ENCODE results near the gene COMMD9.
A peak's percentile ranks its signal among the peaks of the same experiment; 100 is the strongest.
"Not testable (repeated sequence)": the region's sequence is repeated elsewhere in the genome, so short reads cannot be mapped to it uniquely, and the experiment has no call there.

Gene COMMD9

DNA sequence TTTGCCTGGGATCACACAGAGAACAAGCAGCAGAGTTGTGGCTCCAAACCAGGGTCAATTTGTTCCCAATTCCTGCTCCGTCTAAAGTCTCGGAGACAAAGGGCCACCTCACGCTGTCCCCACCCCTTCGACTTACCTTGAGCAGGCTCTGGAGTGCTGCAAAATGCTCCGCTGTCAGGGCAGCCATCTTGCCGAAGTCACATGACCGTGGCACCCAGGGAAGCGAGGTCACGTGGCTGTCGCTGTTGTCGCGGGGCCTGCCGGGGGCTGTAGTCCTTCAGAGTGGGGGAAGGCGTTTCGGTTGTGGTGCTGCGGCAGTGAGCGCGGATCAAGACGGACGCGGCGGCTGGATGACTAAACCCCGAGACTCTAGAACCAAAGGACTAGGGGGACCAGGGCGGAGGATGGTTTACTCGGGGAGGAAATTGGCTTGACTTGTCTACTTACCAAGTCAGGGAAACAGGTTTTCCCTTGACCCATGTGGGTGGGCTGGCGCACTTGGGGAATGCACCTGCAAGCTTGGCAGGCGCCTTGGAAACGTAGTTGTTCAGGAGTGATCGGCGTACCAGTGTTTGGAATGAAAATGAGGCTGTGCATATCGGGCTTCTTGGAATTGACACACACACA, at the start of gene COMMD9:
Gene COMMD9, minus strand, starts transcription at position 199 of the 627 bp plus-strand sequence. Its CDS starts 12 bp downstream, at position 187.
- DNase-seq = peak; percentile 95

DNA sequence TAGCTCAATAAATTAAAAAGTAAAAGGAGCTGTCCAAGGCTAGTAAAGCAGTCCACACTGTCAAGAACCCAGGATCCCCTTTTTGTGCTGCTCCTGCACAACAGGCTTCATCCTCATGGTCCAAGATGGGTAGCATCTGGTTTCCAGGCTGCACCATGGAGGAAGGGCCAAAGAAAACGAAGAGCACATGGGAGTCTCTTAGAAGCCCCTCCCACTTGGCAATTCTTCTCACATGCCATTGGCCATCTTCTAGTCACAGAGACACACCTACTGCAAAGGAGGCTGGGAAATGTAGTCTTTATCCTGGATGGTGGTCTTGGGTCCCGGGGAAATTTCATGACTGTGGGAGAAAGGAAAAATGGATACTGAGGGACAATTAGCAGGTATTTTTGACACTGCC, 44.7 kb upstream of the COMMD9 start:
- DNase-seq = no peak

DNA sequence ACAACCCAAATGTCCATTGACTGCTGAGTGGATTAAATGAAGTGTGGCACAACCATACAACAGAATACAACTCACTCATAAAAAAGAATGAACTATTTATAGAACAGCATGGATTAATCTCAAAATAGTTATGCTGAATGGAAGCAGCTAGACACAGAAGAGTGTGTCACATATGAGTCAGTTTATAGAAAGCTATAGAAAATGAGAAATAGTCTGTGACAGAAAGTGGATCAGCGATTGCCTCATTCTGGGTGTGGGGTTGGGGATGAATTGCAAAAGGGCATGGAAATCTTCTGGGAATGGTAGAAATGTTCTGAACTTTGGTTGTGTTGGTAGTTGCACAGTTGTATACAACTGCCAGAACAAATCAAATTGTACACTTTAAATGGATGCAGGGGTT, 44.2 kb upstream of the COMMD9 start:
- peak; percentile 77 for DNase-seq

DNA sequence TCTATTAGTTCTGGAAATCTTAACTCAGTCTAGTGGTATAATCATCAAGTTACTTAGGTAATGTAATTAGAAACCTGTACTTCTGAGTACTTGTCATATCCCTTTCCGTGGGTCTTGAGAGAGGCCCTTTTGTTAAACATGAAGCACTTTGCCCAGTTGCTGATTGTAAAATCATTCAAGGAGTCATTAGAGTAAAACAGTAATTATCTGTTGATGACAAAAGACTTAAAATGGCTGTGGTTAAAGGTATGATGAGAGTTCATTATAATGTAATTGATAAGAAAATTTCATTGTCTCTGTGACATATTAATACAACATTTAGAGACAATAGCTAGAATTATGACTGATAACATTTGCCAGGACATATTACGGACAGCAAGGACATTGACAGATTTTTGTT, 41.2 kb upstream of the COMMD9 start:
- no peak for DNase-seq

DNA sequence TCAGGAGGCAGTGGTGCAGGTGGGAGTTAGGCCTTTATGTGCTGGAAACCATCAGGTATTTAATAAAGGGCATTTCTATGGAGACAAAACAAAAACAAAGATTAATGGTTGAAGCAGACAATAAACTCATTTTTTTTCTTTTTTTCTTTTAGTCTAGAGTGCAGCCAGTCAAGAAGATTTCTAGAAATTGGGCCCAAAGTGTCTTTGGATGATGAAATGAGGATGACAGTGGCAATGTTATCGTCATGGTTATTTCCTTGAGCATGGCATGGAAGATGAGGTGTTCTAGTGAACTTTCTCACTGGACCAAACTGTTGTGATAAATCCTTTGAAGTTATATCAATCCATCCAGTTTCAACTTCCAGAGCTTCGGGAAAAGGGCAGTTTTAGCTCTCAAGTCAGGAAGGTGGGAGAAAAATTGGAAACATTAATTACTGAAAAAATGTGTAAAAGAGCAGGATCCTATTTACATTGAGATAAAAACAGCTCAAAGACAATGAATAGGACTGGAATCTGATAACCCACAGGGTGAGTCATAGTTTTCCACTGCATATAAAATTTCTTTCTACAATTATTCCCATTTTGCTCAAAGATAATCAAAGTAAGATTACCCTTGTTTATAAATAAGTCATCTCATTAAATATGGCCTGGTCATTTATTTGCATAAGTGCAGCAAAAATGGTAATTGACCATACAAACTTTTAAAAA, 39.9 kb upstream of the COMMD9 start:
- DNase-seq = no peak

DNA sequence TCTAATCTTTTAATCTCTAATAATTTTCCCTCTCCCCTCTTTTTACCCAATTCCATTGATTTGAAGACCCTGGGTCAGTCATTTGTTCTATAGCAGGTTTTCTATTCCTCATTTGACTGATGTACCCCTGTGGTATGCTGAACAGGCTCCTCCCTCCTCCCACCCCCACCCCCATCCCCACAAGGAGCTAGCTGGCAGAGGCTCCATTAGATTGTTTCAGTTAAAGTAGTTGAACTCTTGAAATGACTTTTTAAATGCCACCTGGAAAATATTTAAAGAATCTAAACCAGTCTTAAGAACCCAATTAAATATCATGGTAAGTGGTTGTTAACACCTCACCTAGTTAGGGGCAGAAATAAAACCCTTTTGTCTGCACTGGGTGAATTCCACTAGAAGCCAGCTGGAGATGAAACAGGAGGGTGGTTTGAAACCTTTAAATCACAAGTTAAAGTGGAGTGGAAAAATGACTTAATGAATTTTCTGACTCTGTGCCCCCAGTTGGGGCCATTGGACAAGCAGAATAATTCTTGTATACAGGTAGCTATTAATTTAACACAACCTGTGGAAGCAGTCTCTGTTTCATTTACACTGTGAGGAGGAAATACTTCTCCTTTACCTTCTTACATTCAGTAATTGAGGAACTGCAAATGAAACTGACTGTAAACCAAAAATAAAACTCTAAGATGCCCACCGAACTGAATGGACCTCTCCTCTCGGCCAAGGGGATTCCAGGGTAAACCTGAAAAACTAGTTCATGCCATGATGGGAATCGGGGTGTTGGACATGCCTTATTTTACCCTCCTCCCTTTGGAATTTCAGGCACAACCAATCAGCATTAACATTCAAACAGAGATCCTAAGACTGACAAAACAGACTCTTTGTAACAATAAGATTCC, 37.5 kb upstream of the COMMD9 start:
- DNase-seq = no peak

DNA sequence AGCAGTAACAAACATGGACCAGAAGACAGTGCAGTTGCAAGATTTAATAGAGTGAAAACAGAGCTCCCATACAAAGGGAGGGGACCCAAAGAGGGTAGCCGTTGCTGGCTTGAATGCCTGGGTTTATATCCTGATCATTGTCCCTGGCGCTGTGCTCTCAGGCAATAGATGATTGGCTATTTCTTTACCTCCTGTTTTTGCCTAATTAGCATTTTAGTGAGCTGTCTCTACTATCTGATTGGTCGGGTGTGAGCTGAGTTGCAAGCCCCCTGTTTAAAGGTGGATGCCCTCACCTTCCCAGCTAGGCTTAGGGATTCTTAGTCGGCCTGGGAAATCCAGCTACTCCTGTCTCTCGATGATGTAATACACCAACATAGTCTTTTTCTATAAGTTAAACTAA, 36.2 kb upstream of the COMMD9 start:
- not testable (repeated sequence) for DNase-seq

DNA sequence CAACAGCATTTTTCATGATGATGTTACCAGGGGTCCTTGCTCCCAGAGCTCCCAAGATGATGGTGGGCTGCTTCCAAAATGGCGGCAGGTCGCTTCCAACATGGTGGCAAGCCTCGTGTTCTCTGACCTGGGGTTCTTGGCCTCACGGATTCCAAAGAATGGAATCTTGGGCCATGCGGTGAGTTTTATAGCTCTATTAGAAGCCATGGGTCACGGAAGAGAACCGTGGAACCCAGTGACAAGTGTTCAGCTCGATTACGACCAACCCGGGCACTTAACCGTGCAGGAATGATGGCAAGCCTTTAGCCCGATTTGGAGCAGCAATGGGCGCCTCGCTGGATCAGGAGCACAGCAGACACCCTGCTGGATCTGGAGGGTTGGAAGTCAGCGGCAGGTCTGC, 35.7 kb upstream of the COMMD9 start:
- DNase-seq = not testable (repeated sequence)

DNA sequence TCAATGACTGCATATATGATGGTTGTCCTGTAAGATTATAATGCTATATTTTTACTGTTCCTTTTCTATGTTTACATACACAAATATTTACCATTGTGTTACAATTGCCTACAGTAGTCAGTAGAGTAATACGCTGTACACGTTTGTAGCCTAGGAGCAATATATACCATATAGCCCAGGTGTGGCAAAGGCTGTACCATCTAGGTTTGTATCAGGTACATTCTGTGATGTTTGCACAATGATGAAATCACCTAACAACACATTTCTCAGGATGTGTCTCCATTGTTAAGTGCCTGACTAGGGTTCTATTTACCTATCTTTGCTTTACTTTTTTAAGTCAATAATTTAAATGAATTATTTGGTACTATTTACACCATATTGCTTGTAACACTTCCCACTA, 28.8 kb upstream of the COMMD9 start:
- no peak for DNase-seq

DNA sequence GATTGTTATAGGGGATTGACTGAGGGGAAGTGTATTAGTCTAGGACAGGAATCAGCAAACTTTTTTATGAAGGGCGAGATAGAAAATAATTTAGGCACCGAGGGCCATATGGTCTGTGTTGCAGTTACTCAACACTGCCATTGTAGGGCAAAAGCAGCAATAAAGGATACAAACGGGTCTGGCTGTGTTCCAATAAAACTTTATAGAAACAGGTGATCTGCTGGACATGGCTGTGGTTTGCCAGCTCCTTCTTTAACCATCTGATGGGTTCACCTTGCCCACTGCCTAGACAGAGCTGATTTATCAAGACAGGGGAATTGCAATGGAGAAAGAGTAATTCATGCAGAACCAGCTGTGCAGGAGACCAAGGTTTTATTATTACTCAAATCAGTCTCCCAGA, 26.8 kb upstream of the COMMD9 start:
- DNase-seq = no peak

DNA sequence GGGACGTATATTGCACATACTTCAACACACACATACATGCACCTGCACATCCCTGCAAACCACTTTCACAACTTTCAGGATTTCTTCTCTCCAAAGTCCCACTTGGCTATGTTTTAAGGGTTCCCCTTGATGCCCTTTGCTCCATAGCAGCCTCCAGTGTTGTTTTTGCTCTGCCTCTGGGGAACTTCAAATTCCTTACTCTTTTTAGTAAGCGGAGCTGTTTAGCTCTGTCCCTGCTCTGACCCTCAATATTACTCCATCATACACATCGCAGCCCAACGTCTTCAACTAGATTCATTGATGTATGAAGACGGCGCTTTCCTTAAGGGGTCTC, 25.2 kb upstream of the COMMD9 start:
- DNase-seq = no peak

DNA sequence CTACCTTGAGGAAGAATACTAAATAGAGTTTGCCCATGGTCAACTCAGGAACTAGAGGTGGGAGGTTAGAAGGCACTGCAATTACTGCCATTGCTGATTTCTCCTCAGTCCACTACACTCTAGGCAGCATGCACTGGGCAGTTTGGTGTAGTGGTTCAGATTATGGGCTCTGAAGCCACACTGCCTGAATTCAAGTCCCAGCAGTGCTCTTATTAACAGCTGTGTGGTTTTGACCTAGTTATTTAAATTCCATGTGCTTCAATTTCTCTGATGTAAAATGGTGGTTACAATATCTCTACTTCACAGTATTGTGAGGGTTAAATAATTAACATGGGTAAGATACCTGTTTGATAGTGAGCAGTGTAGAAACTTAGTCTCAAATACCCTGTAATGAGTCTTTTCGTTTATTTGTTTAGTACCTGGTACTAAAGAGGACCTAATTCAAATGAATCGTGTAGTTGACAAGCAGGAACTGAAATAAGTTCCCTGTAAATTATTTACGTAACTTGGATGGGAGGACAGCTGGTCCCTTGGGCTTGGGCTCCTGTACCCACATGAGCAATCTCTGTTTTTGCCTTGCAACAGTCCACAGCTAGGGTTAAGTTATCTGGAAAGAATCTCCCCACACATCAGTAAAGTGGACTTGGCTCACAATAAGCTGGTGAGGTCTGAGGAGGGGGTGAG, 24.7 kb upstream of the COMMD9 start:
- no peak for DNase-seq

DNA sequence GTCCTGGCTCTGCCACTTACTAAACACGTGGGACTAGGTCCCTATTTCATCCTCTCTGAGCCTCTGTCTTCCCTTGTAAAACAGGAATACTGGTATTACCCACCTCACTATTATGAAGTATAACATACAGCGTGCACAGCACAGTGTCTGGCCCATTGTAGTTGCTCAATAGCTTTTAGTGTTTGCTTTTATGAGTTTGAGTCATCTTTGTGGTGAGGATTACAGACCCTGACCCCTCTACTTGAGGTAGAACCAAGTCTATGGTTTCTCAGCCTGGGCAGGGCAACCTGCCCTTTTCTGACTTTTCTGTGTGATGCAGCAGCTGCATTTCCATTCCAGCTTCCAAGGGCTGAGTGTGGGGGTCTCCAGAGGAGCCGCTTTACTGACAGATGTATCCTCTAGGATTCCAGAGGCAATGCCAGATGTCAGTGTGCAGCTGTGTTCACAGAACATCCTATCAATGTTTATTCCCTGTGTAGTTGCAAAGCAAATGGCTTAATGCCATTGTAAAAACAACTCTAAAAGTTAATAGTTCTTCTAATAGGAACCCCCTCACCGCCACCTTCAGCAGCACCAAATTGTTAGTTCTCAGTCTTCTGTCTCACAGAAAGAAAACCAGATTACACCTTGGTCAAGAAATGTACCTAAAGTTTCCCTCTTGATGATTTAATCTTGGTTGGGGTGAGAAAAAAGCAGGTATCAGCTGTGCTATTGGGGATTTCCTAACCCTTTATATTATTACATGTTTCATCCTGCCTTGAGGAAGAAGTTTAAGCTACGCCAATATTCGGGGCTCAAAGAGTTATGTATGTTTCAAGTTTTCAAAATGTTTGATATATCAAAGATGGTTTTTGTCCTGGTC, 23.6 kb upstream of the COMMD9 start:
- DNase-seq = no peak

DNA sequence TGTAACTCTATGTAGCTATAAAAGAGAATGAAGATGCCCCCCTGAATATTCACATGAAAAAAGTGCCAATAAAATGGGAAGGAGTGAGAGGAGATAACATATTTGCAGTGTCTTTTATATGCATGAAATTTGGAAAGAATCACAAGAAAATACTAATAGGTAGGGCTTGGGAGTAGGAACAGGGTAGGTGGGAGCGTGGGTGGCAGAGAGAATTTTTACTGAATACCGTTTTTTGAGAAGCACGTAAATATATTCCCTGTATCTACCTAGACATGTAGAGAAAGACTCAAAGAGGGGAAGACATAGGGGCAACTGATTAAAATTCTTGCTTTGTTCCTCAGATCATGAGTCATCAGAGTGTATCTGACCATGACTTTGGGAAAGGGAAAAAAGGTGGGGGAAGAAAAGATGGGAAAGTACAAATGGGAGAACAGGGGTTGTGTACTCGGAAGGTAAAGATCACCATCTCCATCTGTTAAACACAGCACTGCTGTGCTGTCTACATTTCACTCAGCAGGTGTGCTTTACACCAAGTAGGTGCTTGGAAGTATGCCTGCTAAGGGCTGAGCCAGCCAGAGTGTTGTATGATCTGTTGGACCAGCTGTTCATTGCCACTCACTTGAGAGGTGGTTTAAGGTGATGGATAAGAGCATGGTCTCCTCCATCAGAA, 22.8 kb upstream of the COMMD9 start:
- no peak for DNase-seq

DNA sequence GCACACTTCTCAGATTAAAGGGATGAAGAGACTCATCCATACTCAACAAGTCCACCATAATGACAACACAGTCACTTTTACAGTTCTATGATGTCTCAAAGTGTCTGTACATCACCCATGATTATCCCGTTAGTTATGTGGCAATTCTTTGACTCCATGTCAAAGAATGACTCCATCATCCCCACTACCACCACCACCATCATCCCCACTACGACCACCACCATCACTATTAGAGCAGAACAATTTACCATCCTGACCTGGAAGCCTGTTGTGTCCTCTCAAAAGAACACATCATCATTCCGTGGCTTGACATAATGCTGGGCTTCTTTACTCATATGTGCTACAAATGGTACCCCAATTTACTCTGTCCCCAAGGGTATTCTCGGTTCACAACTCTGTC, 20.6 kb upstream of the COMMD9 start:
- no peak for DNase-seq

DNA sequence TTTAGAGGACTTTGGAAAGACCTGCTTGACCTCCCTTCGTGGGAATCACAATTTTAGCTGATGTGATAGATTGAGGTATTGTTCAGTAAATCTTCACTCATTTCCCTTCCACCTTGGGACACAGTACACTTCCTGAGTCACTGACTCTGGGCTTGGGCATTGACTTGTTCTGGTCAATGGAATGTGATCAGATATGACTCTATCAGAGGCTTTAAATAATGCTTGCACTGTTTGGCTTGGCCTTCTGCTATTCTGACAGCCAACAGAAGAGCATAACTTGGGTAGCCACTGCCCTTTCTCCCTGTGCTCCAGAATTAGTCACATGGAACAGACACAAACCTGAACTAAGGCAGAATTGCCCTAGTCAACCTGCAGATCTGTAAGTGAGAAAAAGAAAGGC, 19.4 kb upstream of the COMMD9 start:
- no peak for DNase-seq

DNA sequence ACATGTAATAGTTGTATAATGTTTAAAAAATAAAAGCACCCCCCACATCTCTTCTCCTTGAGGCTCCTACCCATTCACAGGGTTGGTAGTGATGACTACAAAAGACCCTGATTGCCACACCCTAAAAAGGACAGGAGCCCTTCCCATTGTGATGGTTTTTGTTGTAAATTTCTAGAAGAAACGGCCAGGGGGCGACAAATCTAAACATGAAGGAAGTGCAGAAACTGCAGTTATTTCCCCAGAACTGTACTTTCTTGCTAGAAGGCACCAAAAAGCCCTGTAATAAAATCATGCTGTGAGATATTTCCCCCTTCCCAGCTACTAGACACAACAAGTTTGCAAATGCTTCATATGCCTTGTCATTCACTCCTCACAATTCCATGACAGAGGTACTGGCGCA, 17.7 kb upstream of the COMMD9 start:
- DNase-seq = peak; percentile 71

DNA sequence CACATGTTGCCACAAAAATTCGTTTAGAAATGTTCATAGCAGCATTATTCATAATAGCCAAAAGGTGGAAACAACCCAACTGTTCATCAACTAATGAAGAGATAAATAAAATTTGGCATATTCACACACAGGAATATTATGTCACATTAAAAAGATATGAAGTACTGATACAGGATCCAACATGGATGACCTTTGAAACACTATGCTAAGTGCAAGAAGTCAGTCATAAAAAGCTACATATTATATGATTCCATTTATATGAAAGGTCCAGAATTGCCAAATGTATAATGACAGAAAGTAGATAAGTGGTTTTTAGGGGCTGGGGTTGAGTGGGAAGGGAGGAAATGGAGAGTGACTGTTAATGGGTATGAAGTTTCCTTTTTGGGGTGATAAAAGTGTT, 15.8 kb upstream of the COMMD9 start:
- DNase-seq = no peak

DNA sequence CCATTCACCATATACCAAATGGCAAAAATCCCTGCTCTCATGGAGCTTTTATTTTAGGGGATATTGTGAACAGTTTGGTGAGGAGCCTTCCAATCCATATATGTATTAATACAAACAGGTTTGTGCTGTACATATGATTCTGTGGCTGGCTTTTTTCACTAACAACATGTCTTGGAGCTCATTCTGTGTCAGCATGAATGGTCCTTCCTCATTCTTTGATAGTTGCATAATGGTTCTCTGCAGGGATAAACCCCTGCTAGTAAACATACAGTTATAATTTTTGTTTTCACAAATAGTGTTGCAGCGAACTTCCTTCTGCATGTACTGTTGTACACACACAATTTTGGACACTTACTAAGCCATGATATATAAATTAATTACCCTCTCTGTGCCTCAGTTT, 15.1 kb upstream of the COMMD9 start:
- DNase-seq = peak; percentile 70

DNA sequence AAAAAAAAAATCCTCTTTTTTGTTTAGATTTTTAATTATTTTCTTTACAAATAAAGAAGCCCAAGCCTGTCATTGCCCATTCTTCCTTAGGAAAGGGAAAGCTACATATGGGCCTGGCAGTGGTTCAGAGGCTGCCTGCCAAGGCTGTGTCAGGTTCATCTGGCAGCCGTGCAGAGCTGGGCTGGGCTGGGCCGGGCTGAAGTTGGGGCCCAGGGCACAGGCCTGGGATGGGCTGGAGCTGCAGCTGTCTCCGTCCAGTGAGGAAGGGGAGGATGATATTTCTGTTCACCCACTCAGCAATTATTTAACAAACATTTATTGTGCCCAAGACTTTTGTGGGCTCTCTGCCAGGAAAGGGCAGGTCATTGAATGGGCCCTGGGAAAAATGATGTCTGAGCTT, 11.4 kb upstream of the COMMD9 start:
- no peak for DNase-seq

DNA sequence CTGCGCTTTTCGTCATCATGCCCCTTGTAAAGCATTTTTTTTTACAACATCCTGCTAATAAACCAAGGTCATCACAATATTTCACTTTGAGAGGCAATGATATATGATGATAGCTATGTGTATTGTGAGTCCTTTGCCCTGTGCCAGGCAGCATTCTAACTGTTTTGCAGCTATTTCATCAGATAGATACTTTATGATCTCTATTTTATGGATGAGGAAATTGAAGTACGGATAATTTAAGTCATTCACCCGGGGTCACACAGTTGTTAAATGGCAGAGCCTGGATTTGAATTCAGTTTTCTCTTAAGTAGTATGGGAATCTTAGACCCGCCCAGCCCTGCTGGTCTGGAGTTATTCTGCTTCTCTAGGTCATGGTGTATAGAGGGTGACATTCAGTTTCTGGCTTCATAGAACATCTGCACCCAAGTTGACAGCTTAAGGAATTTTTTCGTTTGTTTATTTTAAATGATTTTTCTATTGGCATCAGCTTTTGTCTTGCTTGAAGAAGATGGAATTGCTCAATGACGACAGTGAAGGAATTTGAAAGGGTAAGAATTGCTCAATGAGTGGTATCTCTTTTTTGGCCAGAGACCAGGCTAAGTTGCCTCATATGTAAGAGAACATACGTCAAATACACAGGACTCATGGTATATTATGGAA, 7.8 kb upstream of the COMMD9 start:
- peak; percentile 76 for DNase-seq

All from suppressor macrophage treated with lipopolysaccharide for 4 hours (primary cell).